ENCODE measurements around the gene RNF148.
"Not testable (repeated sequence)": the region's sequence is repeated elsewhere in the genome, so short reads cannot be mapped to it uniquely, and the experiment has no call there.

The RNF148 gene

GRCh38 chr7:122679813-122680212 lies 22.9 kb downstream of the RNF148 start:
- no peak overlapping the region for H3K27ac ChIP-seq
- no peak overlapping the region for H3K4me3 ChIP-seq
- DNase-seq (ENCODE audit: low spot score): no peak
- no peak for TF ChIP-seq CTCF (IDR thresholded peaks at IDR 0.05)

- H3K4me3 ChIP-seq; DNase-seq (ENCODE audit: low spot score); H3K27ac ChIP-seq: not testable (repeated sequence)
Observed at GRCh38 chr7:122679269-122679709, 23.4 kb downstream of the RNF148 start.

- H3K4me3 ChIP-seq: no peak overlapping the region
- no peak overlapping the region for H3K27ac ChIP-seq
- no peak for DNase-seq (ENCODE audit: low spot score)
- no peak for TF ChIP-seq CTCF (IDR thresholded peaks at IDR 0.05)
Observed at GRCh38 chr7:122677149-122677548, 25.6 kb downstream of the RNF148 start.

- Histone ChIP-seq H3K27ac (no peak overlapping the region), H3K4me3 (no peak overlapping the region)
- no peak for DNase-seq (ENCODE audit: low spot score)
- no peak for TF ChIP-seq CTCF (IDR thresholded peaks at IDR 0.05)
Observed at GRCh38 chr7:122676466-122676865, 26.3 kb downstream of the RNF148 start.

- TF ChIP-seq CTCF (IDR thresholded peaks at IDR 0.05): no peak
- H3K27ac ChIP-seq: no peak overlapping the region
- H3K4me3 ChIP-seq: no peak overlapping the region
- no peak for DNase-seq (ENCODE audit: low spot score)
Observed at GRCh38 chr7:122675621-122676020, 27.1 kb downstream of the RNF148 start.

GRCh38 chr7:122675011-122675410 lies 27.7 kb downstream of the RNF148 start:
- Histone ChIP-seq H3K4me3 (peak overlapping the region; percentile 31), H3K27ac (peak overlapping the region in 1 of 2 donors; percentile 28)
- no peak for DNase-seq (ENCODE audit: low spot score)
- TF ChIP-seq CTCF (IDR thresholded peaks at IDR 0.05): no peak

- no peak for TF ChIP-seq CTCF (IDR thresholded peaks at IDR 0.05)
- no peak overlapping the region for H3K27ac ChIP-seq
- no peak for DNase-seq (ENCODE audit: low spot score)
- H3K4me3 ChIP-seq: no peak overlapping the region
Observed at GRCh38 chr7:122674502-122674901, 28.2 kb downstream of the RNF148 start.

- Histone ChIP-seq H3K4me3 (no peak overlapping the region), H3K27ac (no peak overlapping the region)
- TF ChIP-seq CTCF (IDR thresholded peaks at IDR 0.05): no peak
- DNase-seq (ENCODE audit: low spot score): no peak
Observed at GRCh38 chr7:122673951-122674350, 28.8 kb downstream of the RNF148 start.
